HG03060 (cell line): Measurements from ENCODE around the gene PPP1R14C.

Experiments
- ATAC-seq: cut with Tn5 transposase; IDR thresholded peaks from one replicate; pipeline ENCODE4 v1.9.1; 2021; ENCODE audit warnings: low read depth, moderate number of reproducible peaks; ENCODE audit not compliant: unreplicated experiment

PPP1R14C gene

DNA sequence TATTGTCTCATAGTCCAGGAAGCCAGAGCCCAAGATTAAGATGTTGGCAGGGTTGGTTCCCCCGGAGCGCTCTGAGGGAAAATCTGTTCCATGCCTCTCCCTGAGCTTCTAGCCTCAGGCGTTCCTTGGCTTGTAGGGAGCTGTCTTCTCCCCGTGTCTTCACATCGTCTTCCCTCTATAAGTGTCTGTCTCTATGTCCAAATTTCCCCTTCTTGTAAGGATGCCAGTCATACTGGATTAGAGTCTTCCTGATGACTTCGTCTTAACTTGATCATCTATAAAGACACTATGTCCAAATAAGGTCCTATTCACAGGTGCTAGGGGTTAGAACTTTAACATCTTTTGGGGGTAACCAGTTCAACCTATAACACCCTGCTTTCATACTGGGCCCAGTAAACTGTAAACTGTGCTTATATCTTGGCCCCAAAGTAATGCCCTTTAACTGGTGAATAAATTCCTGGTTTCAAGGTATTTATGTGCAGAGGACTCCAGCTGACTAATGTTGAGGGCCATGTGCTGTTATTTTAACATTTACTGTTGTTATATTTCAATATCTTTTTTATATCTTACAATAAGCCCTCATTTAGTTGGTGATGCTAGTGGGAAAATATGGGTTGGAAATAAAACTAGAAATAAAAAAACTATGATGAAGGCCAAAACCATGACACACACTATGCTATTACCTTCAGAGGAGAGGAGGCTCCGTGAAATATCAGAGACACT, 124.3 kb downstream of the PPP1R14C start:
- ATAC-seq: no peak

DNA sequence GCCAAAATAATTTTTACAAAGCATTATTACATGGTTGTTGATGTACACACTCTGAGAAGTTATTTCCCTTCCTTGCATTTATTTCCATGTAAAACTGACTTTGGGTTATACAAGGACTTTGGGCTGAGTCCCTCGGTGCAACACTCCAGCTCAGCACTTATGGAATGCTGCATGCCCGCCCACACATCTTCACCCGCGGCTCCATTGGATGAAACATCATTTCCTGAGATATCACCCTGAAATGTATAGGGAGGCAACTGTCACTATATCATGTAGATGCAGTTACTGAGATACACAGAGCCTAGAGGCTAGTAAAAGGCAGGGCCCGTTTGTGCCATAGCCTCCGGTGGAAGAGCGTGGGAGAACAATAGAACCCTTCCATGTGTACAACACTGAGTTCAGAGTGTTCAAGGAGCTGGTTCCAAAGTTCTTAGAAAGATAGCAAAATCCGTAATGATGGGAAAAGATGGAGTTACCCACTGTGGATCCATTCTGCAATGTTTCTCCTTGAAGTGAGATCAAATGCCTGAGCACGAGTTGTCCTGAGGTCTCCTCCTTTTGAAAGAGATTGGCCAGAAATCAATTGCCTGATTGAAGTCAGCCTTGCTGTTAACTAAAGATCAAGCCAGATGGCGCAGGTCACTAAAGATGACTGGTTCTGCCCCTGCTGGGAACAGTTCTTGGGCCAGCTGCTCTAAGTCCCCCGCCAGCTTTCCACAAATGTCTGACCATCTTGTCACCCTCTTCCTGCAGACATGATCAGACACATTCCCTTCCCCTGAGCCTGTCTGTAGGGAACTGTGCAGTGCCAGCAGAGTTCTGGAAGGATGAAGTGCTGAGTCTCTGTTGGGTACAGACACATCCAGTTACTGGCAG, 125.1 kb downstream of the PPP1R14C start:
- ATAC-seq: no peak

DNA sequence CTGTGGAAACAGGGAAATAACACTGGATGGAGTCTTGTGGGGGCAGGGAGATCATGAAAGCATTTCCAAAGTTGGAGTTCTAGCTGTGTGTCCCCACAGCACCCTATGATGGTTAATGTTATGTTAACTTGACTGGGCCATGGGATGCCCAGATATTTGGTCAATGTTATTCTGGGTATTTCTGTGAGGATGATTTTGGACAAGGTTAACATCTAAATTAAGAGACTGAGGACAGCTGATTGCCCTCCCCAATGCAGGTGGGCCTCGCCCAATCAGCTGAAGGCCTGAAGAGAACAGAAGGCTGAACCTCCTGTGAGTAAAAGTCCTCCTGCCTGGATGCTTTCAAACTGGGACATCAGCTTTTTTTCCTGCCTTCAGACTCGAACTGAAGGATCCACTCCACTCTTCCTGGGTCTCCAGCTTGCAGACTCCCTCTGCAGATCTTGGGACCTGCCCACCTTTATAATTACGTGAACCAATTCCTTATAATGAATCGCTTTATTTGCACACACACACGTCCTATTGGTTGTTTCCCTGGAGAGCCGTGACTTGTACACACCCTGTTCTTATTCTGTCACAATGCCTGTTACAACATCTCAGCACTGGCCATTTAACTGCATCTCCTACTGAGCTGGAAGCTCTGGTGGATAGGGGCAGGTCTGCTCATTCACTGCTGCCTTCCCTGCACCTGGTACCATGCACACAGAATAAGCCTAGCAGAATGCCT, 126.4 kb downstream of the PPP1R14C start:
- ATAC-seq: no peak

DNA sequence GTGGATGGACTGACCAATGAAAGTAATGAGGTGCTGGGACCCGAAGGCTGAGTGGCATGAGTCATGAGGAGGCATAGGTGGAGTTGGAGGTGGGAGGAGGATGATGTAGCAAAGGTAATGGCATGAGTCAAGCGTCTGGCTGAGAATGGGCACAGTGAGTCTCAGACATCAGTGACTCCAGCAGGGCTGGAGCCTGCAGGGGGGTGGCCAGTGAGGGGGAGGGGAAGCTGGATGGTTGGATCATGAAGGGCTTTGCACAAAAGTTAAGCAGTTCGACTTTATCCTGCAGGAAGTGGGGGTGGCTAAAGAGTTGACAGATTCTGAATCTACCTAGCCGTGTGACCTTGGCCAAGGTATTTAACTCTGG, 127.0 kb downstream of the PPP1R14C start:
- no peak for ATAC-seq

DNA sequence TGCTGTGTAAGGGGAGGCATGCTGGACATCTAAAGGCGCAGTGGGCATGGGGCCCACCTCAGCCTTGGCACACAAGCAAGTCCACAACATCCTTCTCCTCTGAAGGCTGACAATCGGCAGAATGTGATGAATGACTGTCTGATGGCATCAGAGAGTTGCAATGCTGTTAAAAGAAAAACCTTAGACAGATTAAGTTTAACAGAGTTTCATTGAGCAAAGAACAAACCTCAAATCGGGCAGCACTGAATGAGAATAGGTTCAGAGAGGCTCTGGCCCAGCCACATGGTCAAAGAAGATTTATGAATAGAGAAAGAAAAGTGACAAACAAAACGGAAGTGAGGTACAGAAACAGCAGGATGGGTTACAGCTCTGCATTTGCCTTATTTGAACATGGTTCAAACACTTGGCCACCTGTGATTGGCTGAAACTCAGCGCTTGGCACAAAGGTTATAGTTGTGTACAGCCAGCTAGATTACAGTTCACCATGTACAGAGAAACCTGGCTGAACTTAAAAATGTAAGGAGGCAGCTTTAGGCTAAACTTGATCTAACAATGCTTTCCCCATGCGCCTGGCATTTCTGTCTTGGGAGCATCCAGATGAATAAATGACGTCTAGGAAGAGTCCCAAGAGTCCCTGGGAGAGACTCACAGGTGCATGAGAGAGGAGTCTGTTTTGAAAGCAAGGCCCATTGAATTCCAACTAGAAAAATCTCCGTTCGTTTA, 127.6 kb downstream of the PPP1R14C start:
- ATAC-seq: no peak

DNA sequence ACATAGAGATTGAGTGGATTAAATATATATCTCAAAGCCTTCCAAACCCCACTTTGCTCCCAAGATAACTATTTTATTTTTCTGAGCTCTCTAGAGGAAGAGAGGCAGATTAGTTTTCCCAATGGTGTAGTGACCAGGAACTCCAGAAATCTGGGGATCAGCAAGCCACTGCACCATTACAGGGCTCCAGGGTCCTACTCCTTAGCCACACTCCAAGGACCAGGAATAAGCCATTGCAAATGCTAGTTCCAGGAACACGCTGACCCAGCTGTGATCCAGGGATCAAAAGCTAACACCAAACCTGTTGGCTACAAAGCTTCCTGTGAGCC, 128.3 kb downstream of the PPP1R14C start:
- ATAC-seq: no peak

DNA sequence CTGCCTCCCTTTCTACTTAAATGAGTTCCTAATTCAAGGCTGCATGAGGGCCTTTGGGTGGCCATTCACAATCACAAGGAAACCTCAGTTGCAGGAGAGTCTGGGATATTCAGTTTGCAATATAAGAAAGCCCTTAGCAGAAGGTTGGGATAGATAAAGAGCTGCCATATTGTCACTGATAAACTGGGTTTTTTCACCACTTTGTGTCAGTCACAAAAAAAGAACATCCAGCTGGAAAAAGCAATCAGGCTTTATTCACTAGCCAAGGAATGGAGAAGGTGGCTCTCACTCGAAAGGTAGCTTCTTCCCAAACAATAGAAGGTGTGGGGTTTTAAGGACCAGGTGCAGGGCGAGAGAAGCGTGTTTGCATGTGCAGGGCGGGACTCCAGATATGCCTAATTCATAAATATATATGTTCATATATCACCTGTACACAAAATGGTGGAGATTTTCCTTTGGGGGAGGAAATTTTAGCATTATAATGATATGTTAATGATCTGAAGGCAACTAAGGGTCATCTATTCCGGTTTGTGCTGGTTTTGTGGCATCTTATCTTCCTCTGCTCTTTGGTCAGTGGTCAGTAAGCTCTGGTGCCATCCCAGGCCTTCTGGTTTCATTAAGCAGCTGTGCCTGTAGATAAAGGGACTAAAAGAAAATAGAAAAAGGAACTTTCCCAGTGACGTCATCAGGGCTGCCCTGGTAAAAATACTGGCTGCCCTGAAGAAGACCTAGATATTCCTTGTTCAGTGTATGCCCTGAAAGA, 128.8 kb downstream of the PPP1R14C start:
- no peak for ATAC-seq

DNA sequence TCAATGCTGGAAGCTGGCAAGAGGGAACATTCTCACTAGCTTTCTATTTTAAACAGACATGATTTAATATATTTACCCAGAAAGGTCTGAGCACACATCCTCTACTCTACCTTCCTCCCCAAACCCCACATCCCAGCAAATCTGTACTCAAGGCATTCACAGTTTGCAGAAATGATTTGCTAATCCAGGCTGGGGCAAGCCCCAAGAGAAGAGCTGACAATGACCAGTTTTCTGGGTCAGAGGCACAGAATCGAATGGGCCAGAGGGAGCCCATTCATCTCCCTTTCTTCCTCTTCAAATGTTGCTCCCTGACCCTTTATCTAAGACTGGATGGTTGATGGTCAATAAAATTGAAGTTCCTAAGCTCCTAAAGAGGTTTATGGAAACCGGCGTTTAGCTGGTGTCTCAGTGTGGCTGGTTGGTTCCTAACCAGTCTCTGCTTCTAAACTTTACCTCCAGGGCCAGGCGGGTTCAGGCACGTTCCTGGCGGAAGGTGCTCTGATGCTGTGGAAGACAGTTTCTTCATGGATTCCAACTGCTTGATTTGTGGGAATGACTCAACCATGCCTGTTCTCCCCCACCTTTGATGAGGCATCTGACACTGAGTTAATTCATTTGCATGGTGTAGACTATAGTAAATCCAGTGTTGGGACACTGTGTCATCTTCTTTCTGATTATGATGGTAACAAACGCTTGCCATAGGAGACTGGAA, 129.6 kb downstream of the PPP1R14C start:
- no peak for ATAC-seq

DNA sequence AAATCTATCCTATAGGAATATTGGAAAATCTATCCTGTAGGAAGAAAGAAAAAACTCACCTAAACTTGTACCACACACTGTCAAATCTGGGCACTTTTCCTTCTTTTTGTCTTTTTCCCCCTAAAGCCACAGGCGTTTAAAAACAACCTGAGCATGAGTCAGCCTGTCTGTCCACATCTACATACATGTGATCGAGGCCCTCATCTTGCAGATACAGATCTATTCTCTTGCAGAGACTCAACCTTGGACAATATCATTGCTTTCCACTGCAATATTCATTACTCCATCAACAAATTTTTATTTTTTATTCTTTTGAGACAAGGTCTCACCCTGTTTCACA, 130.1 kb downstream of the PPP1R14C start:
- ATAC-seq: no peak

DNA sequence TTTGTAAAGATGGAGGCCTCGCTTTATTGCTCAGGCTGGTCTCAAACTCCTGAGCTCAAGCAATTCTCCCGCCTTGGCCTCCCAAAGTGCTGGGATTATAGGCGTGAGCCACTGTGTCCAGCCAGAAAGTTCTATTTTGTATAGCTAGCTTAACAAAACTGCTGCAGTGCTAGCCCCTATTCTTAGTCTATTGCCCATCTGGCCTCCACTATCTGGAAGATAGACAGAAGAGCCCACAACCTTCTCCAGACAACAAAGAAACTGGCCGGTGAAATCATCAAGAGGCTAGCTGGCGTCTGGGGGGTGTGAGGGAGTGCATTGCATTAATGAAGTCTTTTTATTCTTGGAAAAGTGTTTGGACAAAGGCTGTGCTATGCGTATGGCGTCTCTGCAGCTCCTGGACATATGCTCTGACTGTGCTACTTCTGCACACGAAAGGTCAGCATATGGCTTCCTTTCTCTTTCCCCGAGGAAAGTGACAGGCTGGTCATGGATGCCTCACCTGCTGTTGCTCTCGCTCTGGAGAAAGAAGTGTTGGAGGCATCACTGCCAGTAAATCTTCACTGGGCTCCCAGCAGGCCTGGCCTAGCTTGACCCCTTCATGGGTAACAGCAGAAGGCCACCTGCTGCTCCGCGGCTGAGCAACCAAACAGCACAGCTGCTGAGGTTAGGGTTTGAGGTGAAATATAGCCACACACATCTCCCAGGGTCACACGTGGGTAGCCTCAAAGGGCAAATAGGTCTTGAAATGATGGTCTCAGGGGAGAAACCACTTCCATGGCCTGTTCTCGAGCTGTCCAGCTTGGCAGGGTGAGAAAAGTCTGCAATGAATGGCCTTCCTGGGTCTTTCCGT, 130.8 kb downstream of the PPP1R14C start:
- ATAC-seq: no peak

DNA sequence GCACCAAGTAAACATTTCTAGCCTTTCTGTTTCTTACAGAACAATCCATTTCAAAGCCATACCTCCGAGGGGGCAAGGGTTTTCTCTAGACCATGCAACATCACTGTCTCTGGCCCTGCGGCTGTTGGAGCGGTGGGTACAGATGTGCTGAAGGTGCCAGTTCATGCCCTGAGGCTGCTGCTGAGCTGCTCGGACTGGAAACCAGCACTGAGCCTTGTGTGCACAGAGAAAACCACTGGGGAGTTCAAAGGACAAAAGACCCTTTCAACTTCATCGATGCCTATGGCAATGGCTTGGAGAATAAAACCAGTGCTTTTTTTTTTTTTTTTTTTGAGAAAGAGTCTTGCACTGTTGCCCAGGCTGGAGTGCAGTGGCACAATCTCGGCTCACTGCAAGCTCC, 132.6 kb downstream of the PPP1R14C start:
- no peak for ATAC-seq

DNA sequence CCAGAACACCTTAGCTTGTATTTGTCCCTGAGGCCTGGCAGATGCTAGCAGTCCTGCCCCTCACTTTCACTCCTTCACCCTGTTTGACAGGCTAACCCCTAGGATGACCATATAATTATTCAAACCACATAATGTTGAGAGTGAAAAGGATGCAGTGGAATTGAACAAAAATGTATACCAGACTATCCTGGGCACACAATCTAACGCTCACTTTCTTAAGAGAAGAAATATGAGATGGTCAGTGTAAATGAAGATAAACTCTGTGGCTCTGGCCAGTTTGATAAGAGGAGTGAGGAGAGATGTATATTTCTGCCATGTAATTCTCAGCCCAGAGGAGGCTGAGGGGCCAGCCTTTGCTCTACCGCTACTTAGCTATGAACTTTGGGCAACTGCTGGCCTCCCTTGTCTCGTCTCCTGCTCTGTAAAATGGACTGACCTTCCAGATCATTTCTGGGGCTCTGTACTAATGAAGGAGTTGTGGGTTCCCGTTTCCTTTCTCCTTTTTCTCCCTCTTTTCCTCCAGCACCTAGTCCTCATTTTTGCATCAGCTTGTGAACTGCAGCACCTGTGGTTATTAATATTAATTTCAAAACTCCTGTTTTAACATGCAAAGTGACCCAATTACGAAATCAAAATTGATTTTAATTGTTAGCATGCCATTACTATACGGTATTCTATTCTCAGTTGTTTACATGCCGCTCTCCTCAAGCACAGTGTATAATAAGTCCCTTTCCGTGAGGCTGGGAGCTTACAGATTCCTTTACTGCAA, 133.5 kb downstream of the PPP1R14C start:
- no peak for ATAC-seq

DNA sequence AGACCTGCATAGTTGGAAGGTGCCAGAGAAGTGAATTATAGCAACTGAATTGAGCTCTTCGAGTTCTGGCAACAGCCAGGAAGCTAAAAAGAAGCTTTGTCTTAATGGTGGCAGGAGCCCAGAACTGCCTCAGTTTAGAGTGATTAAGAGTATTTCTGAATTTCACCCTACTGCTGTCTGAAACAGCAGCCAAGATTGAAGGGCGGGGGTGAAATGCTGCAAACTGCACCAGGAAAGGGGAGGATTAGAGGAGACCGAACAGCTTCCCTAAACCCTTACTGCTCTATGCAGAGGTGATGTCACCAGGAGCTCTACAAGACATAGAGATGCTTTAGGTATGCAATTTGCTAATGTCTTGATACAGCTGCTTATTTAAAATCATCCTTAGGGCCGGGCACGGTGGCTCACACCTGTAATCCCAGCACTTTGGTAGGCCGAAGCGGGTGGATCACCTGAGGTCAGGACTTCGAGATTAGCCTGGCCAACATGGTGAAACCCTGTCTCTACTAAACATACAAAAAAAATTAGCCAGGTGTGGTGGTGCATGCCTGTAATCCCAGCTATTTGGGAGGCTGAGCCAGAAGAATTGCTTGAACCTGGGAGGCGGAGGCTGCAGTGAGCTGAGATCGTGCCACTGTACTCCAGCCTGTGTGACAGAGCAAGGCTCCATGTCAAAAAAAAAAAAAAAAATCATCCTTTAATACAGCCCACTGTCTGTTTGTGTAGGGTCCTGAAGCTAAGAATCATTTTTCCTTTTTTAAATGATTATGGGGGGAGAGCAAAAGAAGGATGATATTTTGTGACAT, 134.3 kb downstream of the PPP1R14C start:
- no peak for ATAC-seq

DNA sequence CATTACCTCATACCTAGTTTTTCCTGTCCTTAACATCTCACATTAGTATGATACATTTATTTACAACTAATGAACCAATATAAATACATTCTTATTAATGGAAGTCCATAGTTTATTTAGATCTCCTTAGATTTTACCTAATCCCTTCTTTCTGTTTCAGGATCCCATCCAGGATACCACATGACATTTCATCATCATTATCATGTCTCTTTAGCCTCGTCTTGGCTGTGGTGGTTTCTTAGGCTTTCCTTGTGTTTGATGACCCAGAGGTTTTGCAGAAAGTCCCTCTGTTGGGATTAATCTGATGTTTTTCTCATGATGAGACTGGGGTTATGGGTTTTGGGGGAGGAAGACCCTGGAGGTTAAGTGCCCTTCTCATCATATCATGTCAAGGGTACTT, 136.7 kb downstream of the PPP1R14C start:
- no peak for ATAC-seq

DNA sequence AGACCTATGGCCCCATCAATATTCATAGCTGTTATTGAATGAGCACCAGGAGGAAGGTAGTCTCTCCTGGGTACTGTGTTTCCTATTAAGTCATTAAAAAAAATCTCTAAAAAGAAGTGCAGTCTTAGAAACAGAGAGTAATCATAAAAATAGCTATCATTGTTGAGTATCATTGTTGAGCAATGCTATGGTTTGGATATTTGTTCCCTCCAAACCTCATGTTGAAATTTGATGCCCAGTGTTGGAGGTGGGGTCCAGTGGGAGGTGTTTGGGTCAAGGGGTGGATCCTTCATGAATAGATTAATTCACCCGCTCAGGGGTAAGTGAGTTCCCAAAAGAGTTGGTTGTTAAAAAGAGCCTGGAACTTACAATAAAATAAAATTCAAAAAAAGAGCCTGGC, 137.9 kb downstream of the PPP1R14C start:
- ATAC-seq: no peak

DNA sequence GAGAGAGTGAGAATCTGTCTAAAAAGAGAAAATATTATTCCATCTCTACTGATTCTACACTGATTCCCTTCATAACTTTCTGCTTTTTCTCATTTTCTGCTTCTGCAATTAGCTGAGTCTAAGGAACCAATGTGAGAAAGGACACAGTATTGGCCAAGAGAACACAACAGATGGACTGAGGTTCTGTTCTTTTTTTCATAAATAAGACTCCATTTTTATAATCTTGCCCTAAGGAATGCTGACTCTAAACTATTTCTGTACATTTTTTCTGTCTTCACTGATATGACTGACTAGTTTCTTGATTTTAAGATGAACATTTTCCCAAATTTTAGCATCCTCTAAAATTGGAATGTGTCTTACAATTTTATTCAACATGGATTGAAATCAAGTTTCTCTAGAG, 138.9 kb downstream of the PPP1R14C start:
- ATAC-seq: no peak

DNA sequence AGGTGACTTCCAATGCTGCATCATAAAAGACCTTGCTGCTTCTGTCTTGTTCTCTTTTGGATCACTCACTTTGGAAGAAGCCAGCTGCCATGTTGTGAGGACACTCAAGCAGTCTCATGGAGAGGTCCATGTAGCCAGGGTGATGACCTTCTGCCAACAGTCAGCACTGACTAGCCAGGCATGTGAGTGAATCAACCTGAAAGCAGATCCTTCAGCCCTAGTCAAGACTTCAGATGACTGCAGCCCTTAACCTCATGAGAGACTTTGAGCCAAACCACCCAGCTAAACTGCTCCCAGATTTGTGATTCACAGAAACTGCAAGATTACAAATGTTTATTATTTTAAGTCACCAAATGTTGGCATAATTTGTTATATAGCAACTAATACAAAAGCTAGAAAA, 140.0 kb downstream of the PPP1R14C start:
- no peak for ATAC-seq
